Activated T-helper 17 cell treated with anti-CD3 and anti-CD28 coated beads, Interleukin-2, amount 50 U/mL, for 72 hours (primary cell): ENCODE data around the gene OBSCN. TPM values are rescaled to one million over a fixed set of nuclear protein-coding genes. Genes with fewer than 3 reads are reported as not detected.
A peak's percentile ranks its signal among the peaks of the same experiment; 100 is the strongest.

ENCODE experiments used
- ATAC-seq: fragments of 150-1000 bp; cut with Tn5 transposase; replicated peaks from 2 replicates; pipeline ENCODE4 v1.10.0; 2021; ENCODE audit warnings: mild to moderate bottlenecking, moderate library complexity
- H3K27ac Mint-ChIP-seq: one replicate; pipeline ENCODE4 v1.8.0; 2022; ENCODE audit warnings: mixed read lengths
- H3K27me3 Mint-ChIP-seq: one replicate; pipeline ENCODE4 v1.8.0; 2022; ENCODE audit warnings: mixed read lengths
- H3K36me3 Mint-ChIP-seq: one replicate; pipeline ENCODE4 v1.8.0; 2022; ENCODE audit warnings: low read depth, mild to moderate bottlenecking, mixed read lengths
- H3K4me1 Mint-ChIP-seq: one replicate; pipeline ENCODE4 v1.8.0; 2022; ENCODE audit warnings: mixed read lengths
- H3K4me3 Mint-ChIP-seq: one replicate; pipeline ENCODE4 v1.8.0; 2022; ENCODE audit warnings: mild to moderate bottlenecking, mixed read lengths
- H3K9me3 Mint-ChIP-seq: one replicate; pipeline ENCODE4 v1.8.0; 2022; ENCODE audit warnings: mixed read lengths
- total RNA-seq, 2 donors: library from RNA; stranded (reverse); gene quantifications; one replicate each; pipeline ENCODE4 v1.2.3, GENCODE V29; 2022

The OBSCN gene
- total RNA-seq, 2 donors from 2014 or later = 10.8 to 60.0 TPM

- Mint-ChIP-seq H3K27me3 (no peaks in the 10 kb centered on the region), H3K27ac (peak overlapping the region; percentile 95), H3K4me3 (peak overlapping the region; percentile 95), H3K9me3 (no peaks in the 10 kb centered on the region), H3K36me3 (peaks cover 73% of the 10 kb centered on the region), H3K4me1 (peaks cover 41% of the 10 kb centered on the region)
- peak; percentile 25 for ATAC-seq
Measured at GRCh38 chr1:228404107-228404720, 196.4 kb downstream of the OBSCN start.

GRCh38 chr1:228405200-228405978 lies 197.5 kb downstream of the OBSCN start:
- Mint-ChIP-seq H3K27ac (peak overlapping the region; percentile 95), H3K4me3 (peak overlapping the region; percentile 95), H3K9me3 (no peaks in the 10 kb centered on the region), H3K27me3 (no peaks in the 10 kb centered on the region), H3K4me1 (peaks cover 38% of the 10 kb centered on the region), H3K36me3 (peaks cover 62% of the 10 kb centered on the region)
- no peak for ATAC-seq

- H3K36me3 Mint-ChIP-seq = peaks cover 56% of the 10 kb centered on the region
- H3K27ac Mint-ChIP-seq = peak overlapping the region; percentile 95
- H3K9me3 Mint-ChIP-seq = no peaks in the 10 kb centered on the region
- no peaks in the 10 kb centered on the region for H3K27me3 Mint-ChIP-seq
- no peak for ATAC-seq
- peaks cover 38% of the 10 kb centered on the region for H3K4me1 Mint-ChIP-seq
- peak overlapping the region; percentile 95 for H3K4me3 Mint-ChIP-seq
Measured at GRCh38 chr1:228405979-228406228, 198.1 kb downstream of the OBSCN start.

GRCh38 chr1:228407106-228408040 lies 199.5 kb downstream of the OBSCN start:
- Mint-ChIP-seq H3K4me3 (peak overlapping the region; percentile 95), H3K27me3 (no peaks in the 10 kb centered on the region), H3K36me3 (peaks cover 42% of the 10 kb centered on the region), H3K9me3 (no peaks in the 10 kb centered on the region), H3K27ac (peak overlapping the region; percentile 95), H3K4me1 (peaks cover 29% of the 10 kb centered on the region)
- ATAC-seq = no peak

- Mint-ChIP-seq H3K4me1 (peaks cover 21% of the 10 kb centered on the region), H3K27ac (no peak overlapping the region), H3K27me3 (no peaks in the 10 kb centered on the region), H3K36me3 (peaks cover 33% of the 10 kb centered on the region), H3K9me3 (no peaks in the 10 kb centered on the region), H3K4me3 (peak overlapping the region; percentile 95)
- no peak for ATAC-seq
Measured at GRCh38 chr1:228408041-228408868, 200.4 kb downstream of the OBSCN start.

GRCh38 chr1:228408869-228409805 lies 201.3 kb downstream of the OBSCN start:
- no peak for ATAC-seq
- Mint-ChIP-seq H3K27me3 (no peaks in the 10 kb centered on the region), H3K36me3 (peaks cover 24% of the 10 kb centered on the region), H3K4me3 (peak overlapping the region; percentile 95), H3K4me1 (peaks cover 12% of the 10 kb centered on the region), H3K9me3 (no peaks in the 10 kb centered on the region), H3K27ac (no peak overlapping the region)

- peak overlapping the region; percentile 36 for H3K27ac Mint-ChIP-seq
- no peak for ATAC-seq
- peaks cover 4% of the 10 kb centered on the region for H3K4me1 Mint-ChIP-seq
- H3K27me3 Mint-ChIP-seq = no peaks in the 10 kb centered on the region
- H3K9me3 Mint-ChIP-seq = no peaks in the 10 kb centered on the region
- H3K4me3 Mint-ChIP-seq = no peak overlapping the region
- H3K36me3 Mint-ChIP-seq = peaks cover 15% of the 10 kb centered on the region
Measured at GRCh38 chr1:228410015-228410414, 202.2 kb downstream of the OBSCN start.

- no peak overlapping the region for H3K27ac Mint-ChIP-seq
- no peak overlapping the region for H3K4me3 Mint-ChIP-seq
- peaks cover 5% of the 10 kb centered on the region for H3K4me1 Mint-ChIP-seq
- H3K36me3 Mint-ChIP-seq = peaks cover 9% of the 10 kb centered on the region
- peaks cover 6% of the 10 kb centered on the region for H3K27me3 Mint-ChIP-seq
- no peak for ATAC-seq
- no peaks in the 10 kb centered on the region for H3K9me3 Mint-ChIP-seq
Measured at GRCh38 chr1:228410671-228411070, 202.8 kb downstream of the OBSCN start.

- Mint-ChIP-seq H3K27me3 (peaks cover 8% of the 10 kb centered on the region), H3K9me3 (no peaks in the 10 kb centered on the region)
- no peak for ATAC-seq
Measured at GRCh38 chr1:228411121-228411520, 203.3 kb downstream of the OBSCN start.

GRCh38 chr1:228411548-228412430 lies 203.9 kb downstream of the OBSCN start:
- ATAC-seq = no peak
- H3K4me1 Mint-ChIP-seq = peaks cover 8% of the 10 kb centered on the region
- H3K27me3 Mint-ChIP-seq = peaks cover 8% of the 10 kb centered on the region
- no peak overlapping the region for H3K4me3 Mint-ChIP-seq
- no peaks in the 10 kb centered on the region for H3K9me3 Mint-ChIP-seq
- H3K27ac Mint-ChIP-seq = no peak overlapping the region
- no peaks in the 10 kb centered on the region for H3K36me3 Mint-ChIP-seq

More at GRCh38 chr1:228411121-228411520, 203.3 kb downstream of the OBSCN start:
- Mint-ChIP-seq H3K4me1 (peaks cover 8% of the 10 kb centered on the region), H3K27ac (no peak overlapping the region), H3K36me3 (peaks cover 4% of the 10 kb centered on the region), H3K4me3 (no peak overlapping the region)

GRCh38 chr1:228413241-228414010 lies 205.6 kb downstream of the OBSCN start:
- no peak for ATAC-seq
- H3K27ac Mint-ChIP-seq = no peak overlapping the region
- H3K9me3 Mint-ChIP-seq = no peaks in the 10 kb centered on the region
- peaks cover 13% of the 10 kb centered on the region for H3K4me1 Mint-ChIP-seq
- no peak overlapping the region for H3K4me3 Mint-ChIP-seq
- peaks cover 8% of the 10 kb centered on the region for H3K27me3 Mint-ChIP-seq
- no peaks in the 10 kb centered on the region for H3K36me3 Mint-ChIP-seq
